Nucleus accumbens (tissue), 56 donors: Measurements from ENCODE around the gene FSTL3.
A peak's percentile ranks its signal among the peaks of the same experiment; 100 is the strongest.
"Not testable (repeated sequence)": the region's sequence is repeated elsewhere in the genome, so short reads cannot be mapped to it uniquely, and the experiment has no call there.

Experiments
- DNase-seq, 56 donors: peaks; one replicate each; lab custom pipeline; 2025; lab: John Stamatoyannopoulos, UW

The FSTL3 gene

DNA sequence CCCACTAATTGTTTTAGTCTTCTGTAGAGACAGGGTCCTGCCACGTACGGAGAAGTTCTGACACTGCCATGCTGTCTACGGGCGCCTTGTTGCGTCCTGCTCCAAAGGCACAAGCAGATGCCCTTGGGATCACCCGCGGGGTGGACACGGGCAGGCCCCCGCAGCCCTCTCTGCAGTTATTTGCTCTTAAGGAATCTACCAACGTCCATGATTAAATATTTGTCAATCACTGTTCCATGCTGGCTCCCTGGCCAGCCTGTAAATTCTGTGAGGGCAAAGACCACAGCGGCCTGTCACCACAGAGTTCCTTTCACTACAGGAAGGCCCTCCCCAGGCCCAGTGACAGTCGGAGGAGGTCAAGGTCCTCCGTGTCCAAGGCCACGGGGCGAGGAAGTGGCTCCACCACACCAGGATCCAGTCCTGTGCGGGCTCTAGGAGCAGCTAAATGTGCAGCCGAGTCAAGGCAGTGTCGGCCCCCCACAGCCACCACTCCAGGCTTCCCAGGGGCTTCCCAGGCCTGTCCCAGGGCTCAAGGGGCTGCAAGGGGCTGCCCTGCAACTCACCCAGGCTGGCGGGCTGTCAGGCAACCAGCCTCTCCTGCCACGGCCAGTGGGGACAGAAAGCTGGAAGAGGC lies 15.3 kb upstream of the FSTL3 start:
- no peak for DNase-seq

DNA sequence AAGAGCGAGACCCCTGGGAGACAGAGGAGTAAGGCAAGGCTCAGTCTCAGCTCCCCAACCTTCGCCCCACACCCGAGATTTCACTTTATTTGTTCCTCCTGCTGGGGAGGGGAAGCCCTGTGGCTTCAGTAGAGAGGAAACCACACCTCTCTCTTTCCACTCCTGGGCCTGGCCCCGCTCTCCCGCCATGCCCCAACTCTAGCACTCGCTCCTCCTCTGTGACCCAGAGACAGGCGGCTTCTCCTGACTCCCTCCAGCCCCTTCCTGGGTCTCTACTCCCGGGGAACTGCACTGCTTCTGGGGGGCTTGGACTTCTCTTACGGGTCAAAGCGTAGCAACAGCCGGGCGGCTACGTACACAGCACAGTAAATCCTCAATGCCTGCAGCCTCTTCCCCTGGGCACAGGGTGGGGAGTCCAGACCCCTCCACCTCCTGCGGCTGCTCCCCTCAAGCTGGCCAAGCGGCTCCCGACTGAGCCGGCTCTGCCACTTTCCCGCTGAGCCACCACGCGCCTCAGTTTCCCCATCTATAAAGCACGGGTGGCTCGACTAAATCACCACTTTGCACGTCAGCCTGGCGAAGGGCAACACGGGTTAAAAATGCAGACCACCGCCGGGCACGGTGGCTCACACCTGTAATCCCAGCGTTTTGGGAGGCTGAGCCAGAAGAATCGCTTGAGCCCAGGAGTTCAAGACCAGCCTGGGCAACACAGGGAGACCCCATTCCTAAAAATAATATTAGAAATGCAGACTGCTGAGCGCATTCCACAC lies 14.6 kb upstream of the FSTL3 start:
- DNase-seq, result no peak

DNA sequence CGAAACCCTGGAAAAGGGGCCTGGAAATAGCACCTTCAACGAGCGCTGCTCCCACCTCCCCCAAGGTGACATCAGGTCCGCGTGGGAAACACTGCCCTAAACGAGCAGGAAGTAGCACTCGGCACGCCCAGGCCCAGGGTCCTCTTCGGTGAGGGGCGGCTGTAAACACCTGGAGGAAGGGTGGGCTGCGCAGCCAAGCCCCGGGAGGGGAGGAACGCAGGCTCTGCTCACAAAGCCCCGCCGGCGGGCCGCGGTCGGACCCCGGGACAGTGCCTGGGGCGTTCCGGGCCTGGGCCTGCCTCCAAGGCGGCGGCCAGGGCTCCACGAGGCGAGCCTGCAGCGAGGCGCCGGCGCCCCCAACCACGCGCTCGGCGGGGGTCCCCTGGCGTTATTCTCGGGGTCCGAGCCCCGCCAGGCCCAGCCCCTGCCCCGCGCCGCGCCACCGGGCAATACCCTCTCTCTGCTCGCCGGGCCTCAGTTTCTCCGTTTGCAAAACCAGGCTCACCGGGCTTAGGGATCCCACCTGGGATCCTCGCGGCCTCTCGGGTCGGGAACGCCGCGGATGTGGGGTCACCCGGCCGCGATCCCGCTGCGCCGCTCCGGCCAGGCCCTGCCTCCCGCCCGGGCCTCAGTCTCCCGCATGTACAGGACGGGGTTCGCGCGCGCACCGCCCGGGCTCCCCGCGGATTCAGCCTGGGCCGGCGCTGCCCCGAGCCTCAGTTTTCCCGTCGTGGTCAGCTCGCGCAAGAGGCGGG lies 13.8 kb upstream of the FSTL3 start:
- peak in 1 of 56 donors; percentile 29 for DNase-seq

- peak in 55 of 56 donors; percentile 52 to 93 (median 87) for DNase-seq
Observed at GRCh38 chr19:662962-663681, 13.1 kb upstream of the FSTL3 start, which contains the start of gene RNF126. Gene RNF126 (minus strand): TSS chr19:663214. CDS start chr19:663121, 93 bp downstream.

DNA sequence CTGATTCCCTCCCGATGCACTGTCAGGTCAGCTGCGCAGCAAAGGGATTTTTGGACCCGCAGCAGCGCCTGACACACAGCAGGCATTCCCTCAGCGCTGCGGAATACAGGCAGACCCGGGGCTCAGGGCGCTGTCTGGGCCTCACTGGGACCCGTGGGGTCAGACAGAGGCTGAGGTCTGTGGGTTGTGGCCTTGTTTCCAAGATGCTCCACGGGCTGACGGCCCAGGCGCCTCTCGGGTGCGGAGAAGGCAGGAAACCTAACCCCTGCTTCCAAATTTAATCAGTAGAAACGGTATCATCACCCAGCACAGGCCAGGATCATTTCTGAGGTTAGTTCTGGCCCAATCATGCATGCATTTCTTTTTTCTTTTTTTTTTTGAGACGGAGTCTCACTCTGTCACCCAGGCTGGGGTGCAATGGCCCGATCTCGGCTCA lies 12.5 kb upstream of the FSTL3 start:
- peak in 2 of 56 donors; percentile 54 to 55 for DNase-seq

DNA sequence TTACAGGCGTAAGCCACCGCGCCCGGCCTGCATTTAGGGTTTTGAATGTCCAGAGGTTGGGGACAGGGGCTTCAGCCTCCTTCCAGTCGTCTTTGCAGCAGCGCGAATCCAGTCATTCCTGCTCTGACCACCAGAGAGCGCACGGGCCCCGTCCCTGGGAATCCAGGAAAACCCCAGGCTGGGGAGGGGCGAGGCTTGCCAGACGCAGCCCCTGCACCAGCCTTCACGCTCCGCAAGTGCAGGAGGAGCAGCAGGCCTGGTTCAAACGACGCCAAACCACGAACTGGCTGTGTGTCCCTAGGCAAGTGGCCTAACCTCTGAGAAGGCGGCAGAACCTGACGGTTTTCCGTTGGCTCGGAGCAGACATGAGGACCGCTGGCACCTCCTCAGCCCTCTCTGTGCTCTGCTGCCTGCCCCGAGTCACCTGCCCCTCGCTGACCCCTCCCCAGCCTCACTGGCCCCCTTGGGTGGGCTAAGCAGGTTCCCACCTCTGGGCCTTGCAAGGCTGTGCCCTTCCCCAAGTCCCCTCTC lies 11.2 kb upstream of the FSTL3 start:
- peak in 54 of 56 donors; percentile 13 to 89 (median 66) for DNase-seq

DNA sequence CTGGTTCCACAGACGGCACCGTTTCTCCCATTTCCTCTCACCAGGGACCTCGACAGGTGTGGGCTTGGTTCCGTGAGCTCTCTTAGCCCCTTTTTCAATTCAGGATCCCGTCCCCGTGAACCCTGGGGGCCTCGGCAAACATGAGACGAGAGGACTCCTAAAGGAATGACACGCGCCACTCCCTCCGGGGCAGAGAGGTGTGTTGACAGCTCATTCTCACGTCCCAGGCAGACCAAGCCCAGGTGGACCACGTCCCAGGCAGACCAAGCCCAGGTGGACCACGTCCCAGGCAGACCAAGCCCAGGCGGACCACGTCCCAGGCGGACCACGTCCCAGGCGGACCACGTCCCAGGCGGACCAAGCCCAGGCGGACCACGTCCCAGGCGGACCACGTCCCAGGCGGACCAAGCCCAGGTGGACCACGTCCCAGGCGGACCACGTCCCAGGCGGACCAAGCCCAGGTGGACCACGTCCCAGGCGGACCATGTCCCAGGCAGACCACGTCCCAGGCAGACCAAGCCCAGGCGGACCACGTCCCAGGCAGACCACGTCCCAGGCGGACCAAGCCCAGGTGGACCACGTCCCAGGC lies 9.1 kb upstream of the FSTL3 start:
- DNase-seq, result not testable (repeated sequence)

- DNase-seq, result not testable (repeated sequence)
Observed at GRCh38 chr19:668675-669434, 7.3 kb upstream of the FSTL3 start.

DNA sequence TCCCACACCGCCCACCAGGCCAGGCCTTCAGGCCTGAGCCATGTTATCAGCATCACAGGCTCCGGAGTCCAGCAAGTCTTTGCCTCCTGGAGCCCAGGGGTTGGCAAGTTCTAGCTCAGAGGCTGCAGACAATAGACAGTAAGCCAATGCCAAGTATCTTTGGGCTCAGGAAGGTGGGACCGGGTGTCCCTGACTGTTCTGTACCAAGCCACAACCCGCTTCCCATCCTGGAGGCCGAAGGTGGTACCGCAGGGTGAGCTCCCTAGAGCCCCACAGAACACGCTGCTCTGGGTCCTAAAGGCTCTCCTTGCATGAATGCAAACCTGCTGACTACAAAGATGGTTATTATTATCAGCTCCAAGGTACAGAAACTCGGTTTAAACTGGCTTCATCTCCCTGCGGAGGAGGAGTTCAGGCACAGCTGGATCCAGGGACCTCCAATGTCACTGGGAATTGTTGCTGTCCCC lies 5.5 kb upstream of the FSTL3 start:
- DNase-seq, result no peak

GRCh38 chr19:674282-675151 lies 1.7 kb upstream of the FSTL3 start:
- peak in 14 of 56 donors; percentile 5 to 62 (median 20) for DNase-seq

DNA sequence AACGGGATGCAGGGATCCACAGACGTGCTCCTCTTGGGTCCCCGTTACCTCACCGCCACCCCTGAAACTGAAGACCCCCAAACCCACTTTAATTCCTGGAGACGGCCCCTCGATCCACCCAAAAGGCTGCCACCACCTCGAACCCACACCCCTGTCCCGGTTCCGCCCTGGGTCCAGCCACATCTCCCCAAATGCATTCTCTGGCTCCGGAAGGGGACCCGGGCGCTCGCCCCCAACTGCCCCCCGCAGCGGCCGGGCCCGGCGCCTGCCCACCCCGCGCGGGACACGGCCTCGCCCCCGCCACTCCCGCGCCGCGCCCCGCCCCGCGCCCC lies 219 bp upstream of the FSTL3 start:
- DNase-seq, result no peak

GRCh38 chr19:677201-677600 lies 1.0 kb downstream of the FSTL3 start:
- DNase-seq, result peak in 3 of 56 donors; percentile 10 to 43 (median 39)

- peak in 1 of 56 donors; percentile 43 for DNase-seq
Observed at GRCh38 chr19:677601-678436, 1.6 kb downstream of the FSTL3 start.

GRCh38 chr19:678791-679388 lies 2.7 kb downstream of the FSTL3 start:
- DNase-seq, result no peak

GRCh38 chr19:679418-680286 lies 3.5 kb downstream of the FSTL3 start:
- peak in 33 of 56 donors; percentile 22 to 71 (median 47) for DNase-seq
